PC-9 (cell line): ENCODE results near the gene SEMA5A.

Experiments used
- EZH2 ChIP-seq: fragments of 200-600 bp; sonication (generic); IDR thresholded peaks from 2 replicates; pipeline ENCODE4 v1.8.0; 2017; ENCODE audit warnings: antibody characterized with exemption, low read depth
- TF ChIP-seq, protein P1 (sequence below): fragments of 200-600 bp; sonication (generic); conservative IDR thresholded peaks from 2 replicates; pipeline ENCODE4 v1.6.1; 2017; ENCODE audit warnings: mixed run types, antibody characterized with exemption, mild to moderate bottlenecking, moderate library complexity

DNA sequence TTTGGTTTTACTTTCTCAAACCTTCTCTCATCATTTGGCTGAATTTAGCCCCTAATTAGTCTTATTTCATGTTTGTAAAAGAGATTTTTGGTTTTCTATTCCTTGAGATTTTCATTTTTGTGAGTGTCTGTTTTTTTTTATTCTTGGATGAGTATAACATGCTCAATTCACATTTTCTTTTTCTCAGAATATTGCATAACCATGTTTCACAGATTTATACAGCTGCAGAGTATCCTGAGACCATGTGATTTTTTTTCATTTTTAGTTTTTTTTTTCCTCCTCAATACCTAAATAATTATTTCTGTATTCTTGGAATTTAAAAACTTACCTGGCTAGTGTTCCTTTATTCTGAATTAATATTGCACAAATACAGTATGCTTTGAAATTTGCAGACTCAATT lies 361.9 kb downstream of the SEMA5A start:
- TF ChIP-seq, protein P1, sequence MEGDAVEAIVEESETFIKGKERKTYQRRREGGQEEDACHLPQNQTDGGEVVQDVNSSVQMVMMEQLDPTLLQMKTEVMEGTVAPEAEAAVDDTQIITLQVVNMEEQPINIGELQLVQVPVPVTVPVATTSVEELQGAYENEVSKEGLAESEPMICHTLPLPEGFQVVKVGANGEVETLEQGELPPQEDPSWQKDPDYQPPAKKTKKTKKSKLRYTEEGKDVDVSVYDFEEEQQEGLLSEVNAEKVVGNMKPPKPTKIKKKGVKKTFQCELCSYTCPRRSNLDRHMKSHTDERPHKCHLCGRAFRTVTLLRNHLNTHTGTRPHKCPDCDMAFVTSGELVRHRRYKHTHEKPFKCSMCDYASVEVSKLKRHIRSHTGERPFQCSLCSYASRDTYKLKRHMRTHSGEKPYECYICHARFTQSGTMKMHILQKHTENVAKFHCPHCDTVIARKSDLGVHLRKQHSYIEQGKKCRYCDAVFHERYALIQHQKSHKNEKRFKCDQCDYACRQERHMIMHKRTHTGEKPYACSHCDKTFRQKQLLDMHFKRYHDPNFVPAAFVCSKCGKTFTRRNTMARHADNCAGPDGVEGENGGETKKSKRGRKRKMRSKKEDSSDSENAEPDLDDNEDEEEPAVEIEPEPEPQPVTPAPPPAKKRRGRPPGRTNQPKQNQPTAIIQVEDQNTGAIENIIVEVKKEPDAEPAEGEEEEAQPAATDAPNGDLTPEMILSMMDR = no peak
- no peak for TF ChIP-seq EZH2
